H1 (cell line): Measurements from ENCODE around the gene SHROOM3. TPM values are rescaled to one million over a fixed set of nuclear protein-coding genes. Genes with fewer than 3 reads are reported as not detected.

ENCODE experiments used
- RNF2 ChIP-seq: fragments of 200-900, 300-1000 bp; sonication (generic); IDR thresholded peaks from 2 replicates; pipeline ENCODE4 v1.7.1; 2016; ENCODE audit warnings: borderline replicate concordance, low read depth, mild to moderate bottlenecking, antibody characterized with exemption, low read length; ENCODE audit not compliant: poor library complexity, severe bottlenecking; ENCODE audit errors: missing control alignments
- polyA plus RNA-seq, 7 experiments: library from polyadenylated mRNA; depleted of rRNA in 3 of 7; stranded (reverse) in 5 of 7; unstranded in 2 of 7; fragments of >200 nt in 5 of 7; fragments of 200-250 nt in 2 of 7; gene quantifications; 1 replicate in 5 of 7; 2 replicates in 1 of 7; 4 replicates in 1 of 7; pipeline versions ENCODE4 v1.2.1 to v1.2.3, GENCODE V29; 2011 to 2013; ENCODE audit warnings: missing spikeins in 2 of 7, mixed read lengths in 2 of 7
- total RNA-seq: library from RNA; stranded (reverse); fragmentation: NEBNext Ultra II Directional; extraction: Animal tissue kit (Norgen Biotek cat#: 25700); gene quantifications from 2 replicates; pipeline ENCODE4 v1.2.1, GENCODE V29; 2021

SHROOM3 gene
- total and polyA plus RNA-seq, 2 of the 8 experiments (the other 6 are each of a cell fraction or from before 2014, with no cell fraction given), result 15.8 to 34.0 TPM

DNA sequence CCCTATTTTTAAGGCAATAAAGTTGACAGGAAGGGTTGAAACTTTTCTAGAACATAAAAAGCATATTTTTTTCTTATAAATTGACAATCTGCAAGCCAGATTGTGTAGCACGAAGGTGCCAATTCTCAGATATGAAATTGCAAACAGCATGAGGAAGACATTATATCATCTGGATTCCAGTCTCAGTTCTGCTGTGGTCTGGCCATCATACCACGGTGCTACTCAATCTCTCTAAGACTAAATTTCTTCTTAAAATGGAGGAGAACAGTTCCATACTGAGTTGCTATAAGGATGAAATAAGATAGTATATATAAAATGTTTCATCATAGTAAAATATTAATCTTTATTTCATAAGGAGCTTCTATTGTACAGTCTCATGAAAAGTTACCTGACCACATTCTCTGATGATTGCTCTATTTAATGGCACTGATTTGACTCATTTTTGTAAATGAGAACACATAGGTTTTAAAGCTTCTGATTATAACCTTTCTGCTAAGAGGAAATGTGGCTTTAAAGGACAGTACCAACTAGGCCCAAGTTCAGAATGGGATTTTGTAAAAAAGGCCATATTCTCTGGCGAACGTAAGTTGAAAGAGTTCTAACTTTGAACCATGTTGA, 127.9 kb downstream of the SHROOM3 start (continued):
- no peak for TF ChIP-seq RNF2
